ENCODE results near the gene MADCAM1.

DNA sequence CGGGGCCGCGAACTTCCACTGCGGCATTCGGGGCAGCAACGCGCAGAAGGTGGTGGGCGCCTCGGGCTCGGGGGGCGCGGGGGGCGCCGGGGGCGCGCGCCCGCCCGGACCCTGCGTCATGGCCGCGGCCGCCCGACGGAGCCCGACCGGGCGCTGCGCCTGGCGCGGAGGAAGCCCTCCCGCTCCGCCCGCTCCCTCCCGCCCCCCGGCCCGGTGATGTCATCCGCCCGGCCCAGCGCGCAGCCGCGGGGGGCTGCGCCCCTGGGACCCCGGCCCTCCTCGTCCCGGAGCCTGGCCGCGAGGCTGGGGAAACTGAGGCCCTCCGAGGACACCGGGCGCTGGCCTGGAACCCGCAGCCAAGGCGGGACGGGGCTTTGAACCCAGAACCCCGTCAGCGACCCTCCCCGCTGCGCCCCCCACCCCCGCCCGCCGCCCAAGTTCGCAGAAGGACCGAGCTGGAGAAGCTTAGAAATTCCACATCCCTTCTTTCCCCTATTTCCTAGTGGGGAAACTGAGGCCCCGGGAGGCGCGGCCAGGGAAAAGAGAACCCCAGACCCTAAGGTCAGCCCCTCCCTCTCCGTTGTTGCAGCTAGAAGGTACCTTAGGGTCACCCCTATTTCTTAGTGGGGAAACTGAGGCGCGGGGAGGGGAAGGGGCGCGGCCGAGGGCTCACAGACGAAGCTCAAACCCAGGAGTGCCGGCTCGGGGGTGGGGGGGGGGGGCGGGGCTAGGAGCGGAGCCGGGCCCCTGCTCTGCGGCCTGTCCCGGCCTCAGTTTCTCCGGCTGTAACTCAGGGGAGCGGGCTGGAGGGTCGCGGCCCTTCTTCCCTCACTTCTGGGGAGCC is 35.2 kb upstream of the MADCAM1 start, which contains the start of gene SHC2:
- TF ChIP-seq POLR2A (IDR thresholded peaks at IDR 0.05; ENCODE audit: control extremely low read depth in 1 of 2, low read depth in 2 of 2, low read length in 2 of 2) (no peak), EZH2 (IDR thresholded peaks at IDR 0.05; ENCODE audit: low read depth, low read length, severe bottlenecking) (no peak)
- TF ChIP-seq, protein P1, sequence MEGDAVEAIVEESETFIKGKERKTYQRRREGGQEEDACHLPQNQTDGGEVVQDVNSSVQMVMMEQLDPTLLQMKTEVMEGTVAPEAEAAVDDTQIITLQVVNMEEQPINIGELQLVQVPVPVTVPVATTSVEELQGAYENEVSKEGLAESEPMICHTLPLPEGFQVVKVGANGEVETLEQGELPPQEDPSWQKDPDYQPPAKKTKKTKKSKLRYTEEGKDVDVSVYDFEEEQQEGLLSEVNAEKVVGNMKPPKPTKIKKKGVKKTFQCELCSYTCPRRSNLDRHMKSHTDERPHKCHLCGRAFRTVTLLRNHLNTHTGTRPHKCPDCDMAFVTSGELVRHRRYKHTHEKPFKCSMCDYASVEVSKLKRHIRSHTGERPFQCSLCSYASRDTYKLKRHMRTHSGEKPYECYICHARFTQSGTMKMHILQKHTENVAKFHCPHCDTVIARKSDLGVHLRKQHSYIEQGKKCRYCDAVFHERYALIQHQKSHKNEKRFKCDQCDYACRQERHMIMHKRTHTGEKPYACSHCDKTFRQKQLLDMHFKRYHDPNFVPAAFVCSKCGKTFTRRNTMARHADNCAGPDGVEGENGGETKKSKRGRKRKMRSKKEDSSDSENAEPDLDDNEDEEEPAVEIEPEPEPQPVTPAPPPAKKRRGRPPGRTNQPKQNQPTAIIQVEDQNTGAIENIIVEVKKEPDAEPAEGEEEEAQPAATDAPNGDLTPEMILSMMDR (IDR thresholded peaks at IDR 0.05; ENCODE audit: control extremely low read depth in 1 of 3, insufficient read depth in 1 of 3, low read depth in 1 of 3, low read length in 3 of 3), result no peak
